ENCODE data around the gene IL16. TPM values are rescaled to one million over a fixed set of nuclear protein-coding genes. Genes with fewer than 3 reads are reported as not detected.

Gene IL16
- total RNA-seq, 1 experiment from 2014 or later: 0.81 TPM

DNA sequence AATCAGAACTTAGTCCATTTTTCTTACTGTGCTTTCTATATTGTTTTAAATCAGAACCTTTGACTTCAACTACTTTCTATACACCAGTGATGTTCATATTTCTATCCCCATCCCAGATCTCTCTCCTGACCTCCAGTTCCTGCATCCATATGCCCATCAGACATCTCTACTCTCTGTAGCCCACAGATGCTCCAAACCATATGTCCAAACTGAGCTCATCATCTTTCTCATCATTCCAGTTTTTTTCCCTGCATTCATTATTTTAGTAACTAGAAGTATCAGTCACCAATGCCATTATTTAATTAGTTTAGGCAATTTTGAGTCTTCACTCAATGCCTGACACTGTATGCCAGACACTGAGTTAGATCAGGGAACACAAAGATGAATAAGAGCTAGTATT lies 25.4 kb upstream of the IL16 start:
- no peaks in the 10 kb centered on the region for H3K9me3 ChIP-seq (ENCODE audit: control insufficient read depth in 1 of 2, insufficient read depth in 1 of 2, low read depth in 1 of 2, low read length in 2 of 2)
- no peak overlapping the region for H3K27ac ChIP-seq (ENCODE audit: low read depth, low read length)
- H3K27me3 ChIP-seq (ENCODE audit: insufficient read depth, low read length): peaks cover 30% of the 10 kb centered on the region
- H3K9ac ChIP-seq (ENCODE audit: low read length): no peak overlapping the region
- DNase-seq (ENCODE audit: low read depth, low spot score): no peak
- no peak for ATAC-seq
- no peak overlapping the region for H2AFZ ChIP-seq (ENCODE audit: low read depth, low read length, poor library complexity, severe bottlenecking)
- H3K36me3 ChIP-seq (ENCODE audit: control insufficient read depth in 1 of 2, insufficient read depth in 2 of 2, low read length in 2 of 2): no peaks in the 10 kb centered on the region
- H3K4me1 ChIP-seq (ENCODE audit: control insufficient read depth in 1 of 2, insufficient read depth in 2 of 2, low read length in 2 of 2): no peaks in the 10 kb centered on the region
- H3K79me2 ChIP-seq (ENCODE audit: insufficient read depth, low read length): no peaks in the 10 kb centered on the region
- POLR2A ChIA-PET: no interaction called here
- BruUV-seq (replicated peaks): no TSS peak
- H3K9me2 ChIP-seq (ENCODE audit: insufficient read depth): no peaks in the 10 kb centered on the region
- CTCF ChIA-PET: interaction anchor here (1.0 to 1.2 kb wide), 2 partner anchors 16 to 94 kb away, joined by 3 read pairs; no protein-coding TSS in a partner anchor
- no peaks in the 10 kb centered on the region for H4K20me1 ChIP-seq (ENCODE audit: insufficient read depth)
- H3K4me2 ChIP-seq (ENCODE audit: low read length): no peak overlapping the region
- intact Hi-C loops (cut with micrococcal nuclease): no loop called here
- H3K4me3 ChIP-seq (replicated peaks in 1 of 2; ENCODE audit: low read depth in 1 of 2, low read length in 2 of 2): no peak overlapping the region
- no peak for TF ChIP-seq RAD21 (IDR thresholded peaks at IDR 0.05; ENCODE audit: low read depth)
- TF ChIP-seq POLR2A (IDR thresholded peaks at IDR 0.05; ENCODE audit: borderline replicate concordance, extremely low read depth, insufficient read depth, insufficient read length): no peak
- TF ChIP-seq FOSL1 (IDR thresholded peaks at IDR 0.05; ENCODE audit: low read depth): no peak
- TF ChIP-seq EZH2phosphoT487 (IDR thresholded peaks at IDR 0.05; ENCODE audit: borderline replicate concordance): no peak
- no peak for TF ChIP-seq SRF (IDR thresholded peaks at IDR 0.05; ENCODE audit: low read depth)
- TF ChIP-seq REST (IDR thresholded peaks at IDR 0.05; ENCODE audit: low read depth): no peak
- RAD21 ChIA-PET (ENCODE audit: low non-redundant PET in 1 of 2, low total read pairs in 2 of 2, uncharacterized antibody in 2 of 2, unreplicated experiment in 2 of 2): no interaction called here

Data from HCT116 (cell line).